Loucy (cell line): ENCODE data around the gene CWC25.

ENCODE experiments used
- H2AFZ ChIP-seq: fragments of 200-600 bp; sonication (generic); 2 replicates; pipeline ENCODE4 v1.6.0; 2016; ENCODE audit warnings: antibody characterized with exemption, mild to moderate bottlenecking, low read length, moderate library complexity
- H3F3A ChIP-seq: fragments of 200-600 bp; 2 replicates; pipeline ENCODE4 v1.6.0; 2016; ENCODE audit warnings: antibody characterized with exemption, low read depth, mild to moderate bottlenecking
- H3K27me3 ChIP-seq: fragments of 200-600 bp; sonication (generic); 2 replicates; pipeline ENCODE4 v1.6.1; 2014; ENCODE audit warnings: low read length, mild to moderate bottlenecking; ENCODE audit not compliant: insufficient read depth, poor library complexity, severe bottlenecking
- H3K36me3 ChIP-seq: fragments of 200-600 bp; sonication (generic); 2 replicates; pipeline ENCODE4 v1.6.1; 2016; ENCODE audit warnings: low read length; ENCODE audit not compliant: insufficient read depth
- H3K4me1 ChIP-seq: fragments of 200-600 bp; sonication (generic); 2 replicates; pipeline ENCODE4 v1.5.1; 2014; ENCODE audit warnings: low read length, mild to moderate bottlenecking; ENCODE audit not compliant: insufficient read depth, poor library complexity, severe bottlenecking
- H3K4me2 ChIP-seq: fragments of 200-600 bp; sonication (generic); 2 replicates; pipeline ENCODE4 v1.6.0; 2014; ENCODE audit warnings: antibody characterized with exemption, low read length, low read depth, mild to moderate bottlenecking; ENCODE audit not compliant: poor library complexity, severe bottlenecking
- H3K4me3 ChIP-seq: fragments of 200-600 bp; sonication (generic); 2 replicates; pipeline ENCODE4 v1.5.1; 2014; ENCODE audit warnings: low read length, mild to moderate bottlenecking, mixed read lengths; ENCODE audit not compliant: poor library complexity, severe bottlenecking
- H3K79me2 ChIP-seq: fragments of 200-600 bp; sonication (generic); 2 replicates; pipeline ENCODE4 v1.6.1; 2014; ENCODE audit warnings: low read length; ENCODE audit not compliant: insufficient read depth
- H3K9ac ChIP-seq: fragments of 200-600 bp; sonication (generic); 2 replicates; pipeline ENCODE4 v1.6.0; 2014; ENCODE audit warnings: mild to moderate bottlenecking, low read depth, low read length, moderate library complexity; ENCODE audit not compliant: poor library complexity, severe bottlenecking
- H3K9me2 ChIP-seq: fragments of 200-600 bp; sonication (generic); replicated peaks from 2 replicates; pipeline ENCODE4 v1.6.1; 2016; ENCODE audit warnings: low read depth, low read length, mixed read lengths
- H3K9me3 ChIP-seq: fragments of 200-600 bp; sonication (generic); 2 replicates; pipeline ENCODE4 v1.6.1; 2014; ENCODE audit warnings: mild to moderate bottlenecking, antibody characterized with exemption, low read length, low read depth; ENCODE audit not compliant: insufficient read depth
- H4K20me1 ChIP-seq: fragments of 200-600 bp; sonication (generic); 2 replicates; pipeline ENCODE4 v1.6.0; 2014; ENCODE audit warnings: antibody characterized with exemption, low read length, mild to moderate bottlenecking; ENCODE audit not compliant: insufficient read depth, poor library complexity, severe bottlenecking
- EZH2phosphoT487 ChIP-seq: fragments of 200-600 bp; IDR thresholded peaks from 2 replicates; pipeline ENCODE4 v1.6.1; 2018; ENCODE audit warnings: antibody characterized with exemption, mild to moderate bottlenecking, moderate library complexity, borderline replicate concordance
- TF ChIP-seq, protein P1 (sequence below): fragments of 200-600 bp; sonication (generic); conservative IDR thresholded peaks from 2 replicates; pipeline ENCODE4 v1.5.1; 2014; ENCODE audit warnings: mild to moderate bottlenecking, antibody characterized with exemption, low read length

The CWC25 gene

DNA sequence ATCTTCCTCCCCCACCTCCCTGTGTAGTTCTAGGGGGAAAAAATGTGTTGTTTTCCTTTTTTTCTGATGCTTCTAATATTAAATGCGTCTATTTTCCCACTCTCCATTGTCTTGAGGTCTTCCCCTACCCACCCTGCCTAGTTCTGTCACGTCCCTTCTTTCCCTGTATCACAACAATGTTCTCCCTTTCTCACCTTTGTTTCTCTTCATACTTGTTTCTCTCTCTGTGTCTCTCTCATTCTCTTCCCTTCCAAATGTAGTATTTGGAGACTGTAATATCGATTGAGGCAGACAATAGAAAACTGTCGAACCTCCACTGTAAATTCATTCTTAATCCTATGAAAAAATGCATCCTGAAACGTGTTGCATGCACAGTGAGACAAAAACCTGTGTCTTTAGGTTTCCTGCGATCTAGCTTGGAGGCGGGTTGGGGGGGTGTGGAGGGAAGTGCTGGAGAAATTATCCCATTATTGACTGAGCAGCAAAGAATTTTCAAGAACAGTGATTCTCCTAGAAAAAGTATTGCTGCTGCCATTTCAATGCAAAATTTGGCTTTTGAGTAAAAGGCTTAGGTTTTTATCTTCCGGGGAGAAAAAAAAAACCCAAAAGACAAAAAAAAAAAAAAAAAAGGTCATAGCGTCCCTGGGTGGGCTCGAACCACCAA, 73.8 kb downstream of the CWC25 start:
- Histone ChIP-seq H3F3A (peaks cover 11% of the 10 kb centered on the region; the same call in 1 of the 2 replicates), H3K4me2 (peak overlapping the region; percentile 96), H3K9me3 (no peaks in the 10 kb centered on the region), H3K4me3 (peak overlapping the region; percentile 87), H4K20me1 (peaks cover 15% of the 10 kb centered on the region), H2AFZ (peak overlapping the region; percentile 78), H3K9ac (peak overlapping the region; percentile 76), H3K27me3 (no peaks in the 10 kb centered on the region), H3K9me2 (no peaks in the 10 kb centered on the region), H3K4me1 (peaks cover 33% of the 10 kb centered on the region), H3K79me2 (peaks cover 47% of the 10 kb centered on the region), H3K36me3 (peaks cover 7% of the 10 kb centered on the region; the same call in 1 of the 2 replicates)
- TF ChIP-seq EZH2phosphoT487, result no peak
- TF ChIP-seq, protein P1, sequence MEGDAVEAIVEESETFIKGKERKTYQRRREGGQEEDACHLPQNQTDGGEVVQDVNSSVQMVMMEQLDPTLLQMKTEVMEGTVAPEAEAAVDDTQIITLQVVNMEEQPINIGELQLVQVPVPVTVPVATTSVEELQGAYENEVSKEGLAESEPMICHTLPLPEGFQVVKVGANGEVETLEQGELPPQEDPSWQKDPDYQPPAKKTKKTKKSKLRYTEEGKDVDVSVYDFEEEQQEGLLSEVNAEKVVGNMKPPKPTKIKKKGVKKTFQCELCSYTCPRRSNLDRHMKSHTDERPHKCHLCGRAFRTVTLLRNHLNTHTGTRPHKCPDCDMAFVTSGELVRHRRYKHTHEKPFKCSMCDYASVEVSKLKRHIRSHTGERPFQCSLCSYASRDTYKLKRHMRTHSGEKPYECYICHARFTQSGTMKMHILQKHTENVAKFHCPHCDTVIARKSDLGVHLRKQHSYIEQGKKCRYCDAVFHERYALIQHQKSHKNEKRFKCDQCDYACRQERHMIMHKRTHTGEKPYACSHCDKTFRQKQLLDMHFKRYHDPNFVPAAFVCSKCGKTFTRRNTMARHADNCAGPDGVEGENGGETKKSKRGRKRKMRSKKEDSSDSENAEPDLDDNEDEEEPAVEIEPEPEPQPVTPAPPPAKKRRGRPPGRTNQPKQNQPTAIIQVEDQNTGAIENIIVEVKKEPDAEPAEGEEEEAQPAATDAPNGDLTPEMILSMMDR, result no peak
